B cell (primary cell): Measurements from ENCODE around the gene TXNRD3.

Source experiments
- CTCF ChIP-seq: fragments of 200-600 bp; IDR thresholded peaks from one replicate; pipeline ENCODE4 v1.8.0; 2022; ENCODE audit warnings: antibody characterized with exemption, mild to moderate bottlenecking
- EZH2 ChIP-seq: IDR thresholded peaks from 2 replicates; pipeline ENCODE4 v1.6.1; 2012; ENCODE audit warnings: borderline replicate concordance, low read depth, mild to moderate bottlenecking, moderate library complexity, low read length; ENCODE audit not compliant: insufficient read depth, poor library complexity, severe bottlenecking

- TF ChIP-seq CTCF (no peak), EZH2 (no peak)
These were observed 8.8 kb upstream of the TXNRD3 start for GRCh38 chr3:126663750-126664149.
